Measurements from ENCODE around the gene HMCN1.
"Not testable (repeated sequence)": the region's sequence is repeated elsewhere in the genome, so short reads cannot be mapped to it uniquely, and the experiment has no call there.

DNA sequence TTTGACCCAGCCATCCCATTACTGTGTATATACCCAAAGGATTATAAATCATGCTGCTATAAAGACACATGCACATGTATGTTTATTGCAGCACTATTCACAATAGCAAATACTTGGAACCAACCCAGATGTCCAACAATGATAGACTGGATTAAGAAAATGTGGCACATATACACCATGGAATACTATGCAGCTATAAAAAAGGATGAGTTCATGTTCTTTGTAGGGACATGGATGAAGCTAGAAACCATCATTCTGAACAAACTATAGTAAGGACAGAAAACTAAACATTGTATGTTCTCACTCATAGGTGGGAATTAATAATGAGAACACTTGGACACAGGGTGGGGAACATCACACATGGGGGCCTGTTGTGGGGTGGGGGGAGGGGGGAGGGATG lies 477.4 kb downstream of the HMCN1 start:
- TF ChIP-seq TOX (CRISPR knock-in tag; IDR thresholded peaks at IDR 0.05; ENCODE audit: borderline replicate concordance); ZFP3 (CRISPR knock-in tag; IDR thresholded peaks at IDR 0.05); ESRRG (CRISPR knock-in tag; IDR thresholded peaks at IDR 0.05); BACH2 (CRISPR knock-in tag; IDR thresholded peaks at IDR 0.05; ENCODE audit: borderline replicate concordance); ZFP30 (CRISPR knock-in tag; IDR thresholded peaks at IDR 0.05); OSR1 (CRISPR knock-in tag; IDR thresholded peaks at IDR 0.05): not testable (repeated sequence)
- TF ChIP-seq, protein P1, sequence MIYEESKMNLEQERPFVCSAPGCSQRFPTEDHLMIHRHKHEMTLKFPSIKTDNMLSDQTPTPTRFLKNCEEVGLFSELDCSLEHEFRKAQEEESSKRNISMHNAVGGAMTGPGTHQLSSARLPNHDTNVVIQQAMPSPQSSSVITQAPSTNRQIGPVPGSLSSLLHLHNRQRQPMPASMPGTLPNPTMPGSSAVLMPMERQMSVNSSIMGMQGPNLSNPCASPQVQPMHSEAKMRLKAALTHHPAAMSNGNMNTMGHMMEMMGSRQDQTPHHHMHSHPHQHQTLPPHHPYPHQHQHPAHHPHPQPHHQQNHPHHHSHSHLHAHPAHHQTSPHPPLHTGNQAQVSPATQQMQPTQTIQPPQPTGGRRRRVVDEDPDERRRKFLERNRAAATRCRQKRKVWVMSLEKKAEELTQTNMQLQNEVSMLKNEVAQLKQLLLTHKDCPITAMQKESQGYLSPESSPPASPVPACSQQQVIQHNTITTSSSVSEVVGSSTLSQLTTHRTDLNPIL (CRISPR knock-in tag; IDR thresholded peaks at IDR 0.05; ENCODE audit: low read depth), result not testable (repeated sequence)
- TF ChIP-seq, protein P2, sequence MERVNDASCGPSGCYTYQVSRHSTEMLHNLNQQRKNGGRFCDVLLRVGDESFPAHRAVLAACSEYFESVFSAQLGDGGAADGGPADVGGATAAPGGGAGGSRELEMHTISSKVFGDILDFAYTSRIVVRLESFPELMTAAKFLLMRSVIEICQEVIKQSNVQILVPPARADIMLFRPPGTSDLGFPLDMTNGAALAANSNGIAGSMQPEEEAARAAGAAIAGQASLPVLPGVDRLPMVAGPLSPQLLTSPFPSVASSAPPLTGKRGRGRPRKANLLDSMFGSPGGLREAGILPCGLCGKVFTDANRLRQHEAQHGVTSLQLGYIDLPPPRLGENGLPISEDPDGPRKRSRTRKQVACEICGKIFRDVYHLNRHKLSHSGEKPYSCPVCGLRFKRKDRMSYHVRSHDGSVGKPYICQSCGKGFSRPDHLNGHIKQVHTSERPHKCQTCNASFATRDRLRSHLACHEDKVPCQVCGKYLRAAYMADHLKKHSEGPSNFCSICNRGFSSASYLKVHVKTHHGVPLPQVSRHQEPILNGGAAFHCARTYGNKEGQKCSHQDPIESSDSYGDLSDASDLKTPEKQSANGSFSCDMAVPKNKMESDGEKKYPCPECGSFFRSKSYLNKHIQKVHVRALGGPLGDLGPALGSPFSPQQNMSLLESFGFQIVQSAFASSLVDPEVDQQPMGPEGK (CRISPR knock-in tag; IDR thresholded peaks at IDR 0.05; ENCODE audit: borderline replicate concordance), result not testable (repeated sequence)
- TF ChIP-seq, protein P3, sequence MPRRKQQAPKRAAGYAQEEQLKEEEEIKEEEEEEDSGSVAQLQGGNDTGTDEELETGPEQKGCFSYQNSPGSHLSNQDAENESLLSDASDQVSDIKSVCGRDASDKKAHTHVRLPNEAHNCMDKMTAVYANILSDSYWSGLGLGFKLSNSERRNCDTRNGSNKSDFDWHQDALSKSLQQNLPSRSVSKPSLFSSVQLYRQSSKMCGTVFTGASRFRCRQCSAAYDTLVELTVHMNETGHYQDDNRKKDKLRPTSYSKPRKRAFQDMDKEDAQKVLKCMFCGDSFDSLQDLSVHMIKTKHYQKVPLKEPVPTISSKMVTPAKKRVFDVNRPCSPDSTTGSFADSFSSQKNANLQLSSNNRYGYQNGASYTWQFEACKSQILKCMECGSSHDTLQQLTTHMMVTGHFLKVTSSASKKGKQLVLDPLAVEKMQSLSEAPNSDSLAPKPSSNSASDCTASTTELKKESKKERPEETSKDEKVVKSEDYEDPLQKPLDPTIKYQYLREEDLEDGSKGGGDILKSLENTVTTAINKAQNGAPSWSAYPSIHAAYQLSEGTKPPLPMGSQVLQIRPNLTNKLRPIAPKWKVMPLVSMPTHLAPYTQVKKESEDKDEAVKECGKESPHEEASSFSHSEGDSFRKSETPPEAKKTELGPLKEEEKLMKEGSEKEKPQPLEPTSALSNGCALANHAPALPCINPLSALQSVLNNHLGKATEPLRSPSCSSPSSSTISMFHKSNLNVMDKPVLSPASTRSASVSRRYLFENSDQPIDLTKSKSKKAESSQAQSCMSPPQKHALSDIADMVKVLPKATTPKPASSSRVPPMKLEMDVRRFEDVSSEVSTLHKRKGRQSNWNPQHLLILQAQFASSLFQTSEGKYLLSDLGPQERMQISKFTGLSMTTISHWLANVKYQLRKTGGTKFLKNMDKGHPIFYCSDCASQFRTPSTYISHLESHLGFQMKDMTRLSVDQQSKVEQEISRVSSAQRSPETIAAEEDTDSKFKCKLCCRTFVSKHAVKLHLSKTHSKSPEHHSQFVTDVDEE (CRISPR knock-in tag; IDR thresholded peaks at IDR 0.05), result not testable (repeated sequence)
- TF ChIP-seq, protein P4, sequence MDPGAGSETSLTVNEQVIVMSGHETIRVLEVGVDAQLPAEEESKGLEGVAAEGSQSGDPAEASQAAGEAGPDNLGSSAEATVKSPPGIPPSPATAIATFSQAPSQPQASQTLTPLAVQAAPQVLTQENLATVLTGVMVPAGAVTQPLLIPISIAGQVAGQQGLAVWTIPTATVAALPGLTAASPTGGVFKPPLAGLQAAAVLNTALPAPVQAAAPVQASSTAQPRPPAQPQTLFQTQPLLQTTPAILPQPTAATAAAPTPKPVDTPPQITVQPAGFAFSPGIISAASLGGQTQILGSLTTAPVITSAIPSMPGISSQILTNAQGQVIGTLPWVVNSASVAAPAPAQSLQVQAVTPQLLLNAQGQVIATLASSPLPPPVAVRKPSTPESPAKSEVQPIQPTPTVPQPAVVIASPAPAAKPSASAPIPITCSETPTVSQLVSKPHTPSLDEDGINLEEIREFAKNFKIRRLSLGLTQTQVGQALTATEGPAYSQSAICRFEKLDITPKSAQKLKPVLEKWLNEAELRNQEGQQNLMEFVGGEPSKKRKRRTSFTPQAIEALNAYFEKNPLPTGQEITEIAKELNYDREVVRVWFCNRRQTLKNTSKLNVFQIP (CRISPR knock-in tag; IDR thresholded peaks at IDR 0.05; ENCODE audit: borderline replicate concordance, low read depth), result not testable (repeated sequence)
